A549 (cell line): ENCODE measurements around the gene HOXA5. TPM values are rescaled to one million over a fixed set of nuclear protein-coding genes. Genes with fewer than 3 reads are reported as not detected.

Source experiments
- ATAC-seq, 2 experiments: fragments of 200-7000 bp in 1 of 2; fragments of >200 bp in 1 of 2; cut with Nextera tagmentation in 1 of 2; cut with Tn5 transposase in 1 of 2; 3 replicates each; pipeline versions ENCODE4 v1.8.0 to v1.9.1; 2018 to 2020; ENCODE audit warnings: mild to moderate bottlenecking in 1 of 2, moderate library complexity in 1 of 2
- CTCF ChIA-PET: fragments of 300-600 bp; sonication (Branson Sonifier 250); formaldehyde crosslinking; extraction: SDS; loops from one replicate; lab custom pipeline; 2021; ENCODE audit warnings: antibody characterized with exemption, inconsistent platforms; lab: Yijun Ruan, JAX
- POLR2A ChIA-PET: fragments of 350-600 bp; formaldehyde crosslinking; extraction: SDS; loops from one replicate; lab custom pipeline; 2021; ENCODE audit warnings: antibody characterized with exemption, inconsistent platforms; lab: Yijun Ruan, JAX
- DNase-seq, 2 experiments: peaks; one replicate each; pipeline versions ENCODE4 v3.0.0 to v3.0.0-alpha.2; 2011 to 2016; ENCODE audit warnings: low read depth in 1 of 2, low spot score in 1 of 2
- FAIRE-seq: peaks from 2 replicates; lab custom pipeline; 2011; peaks lifted over from hg19 to GRCh38; lab: Jason Lieb, UNC
- H3K27ac ChIP-seq, 2 experiments: fragments of >200 bp; sonication (Bioruptor Twin); formaldehyde crosslinking; 3 replicates each; pipeline ENCODE4 v1.5.1; 2016 to 2017
- H3K4me1 ChIP-seq: fragments of >200 bp; sonication (Bioruptor Twin); formaldehyde crosslinking; 3 replicates; pipeline ENCODE4 v1.6.1; 2016
- H3K4me2 ChIP-seq: fragments of >200 bp; sonication (Bioruptor Twin); formaldehyde crosslinking; 3 replicates; pipeline ENCODE4 v1.6.1; 2016
- H3K4me3 ChIP-seq: fragments of >200 bp; sonication (Bioruptor Twin); formaldehyde crosslinking; 3 replicates; pipeline ENCODE4 v1.5.1; 2016
- H3K9me3 ChIP-seq: fragments of >200 bp; sonication (Bioruptor Twin); formaldehyde crosslinking; 3 replicates; pipeline ENCODE4 v1.6.1; 2016
- BHLHE40 ChIP-seq: IDR thresholded peaks from 2 replicates; pipeline ENCODE4 v1.6.1; 2012; ENCODE audit warnings: low read depth, low read length, inconsistent platforms
- CEBPB ChIP-seq, 2 experiments: fragments of >200 bp in 1 of 2; sonication (Bioruptor Twin) in 1 of 2; formaldehyde crosslinking in 1 of 2; IDR thresholded peaks; 2 replicates each; pipeline ENCODE4 v1.6.1; 2012 to 2016
- CHD2 ChIP-seq: fragments of 150-350 bp; IDR thresholded peaks from 2 replicates; pipeline ENCODE4 v1.6.1; 2014; ENCODE audit warnings: low read length; ENCODE audit not compliant: partially characterized antibody
- CHD4 ChIP-seq: fragments of 200-600 bp; sonication (generic); IDR thresholded peaks from 2 replicates; pipeline ENCODE4 v1.6.1; 2016; ENCODE audit warnings: antibody characterized with exemption, mild to moderate bottlenecking, borderline replicate concordance
- EP300 ChIP-seq, 2 experiments: fragments of >200 bp; sonication (Bioruptor Twin); formaldehyde crosslinking; IDR thresholded peaks; 2 replicates in 1 of 2; 3 replicates in 1 of 2; pipeline ENCODE4 v1.6.1; 2016 to 2017
- FOSL2 ChIP-seq, 2 experiments: fragments of 450-650 bp in 1 of 2; fragments of >200 bp in 1 of 2; sonication (Bioruptor Twin) in 1 of 2; formaldehyde crosslinking; IDR thresholded peaks; 2 replicates each; pipeline versions ENCODE4 v1.5.0 to v1.6.1; 2016 to 2020; ENCODE audit warnings: mild to moderate bottlenecking in 1 of 2, moderate library complexity in 1 of 2
- HEYL ChIP-seq: fragments of 250-450 bp; sonication (Bioruptor Pico); IDR thresholded peaks from 2 replicates; pipeline ENCODE4 v1.8.0; 2021; ENCODE audit warnings: mild to moderate bottlenecking, moderate library complexity
- HOXB5 ChIP-seq: fragments of 250-450 bp; sonication (Bioruptor Pico); IDR thresholded peaks from 2 replicates; pipeline ENCODE4 v1.5.0; 2020; ENCODE audit warnings: mild to moderate bottlenecking, moderate library complexity
- JUNB ChIP-seq: fragments of >200 bp; sonication (Bioruptor Twin); formaldehyde crosslinking; IDR thresholded peaks from 2 replicates; pipeline ENCODE4 v1.6.1; 2016
- KDM5A ChIP-seq: fragments of 200-600 bp; sonication (generic); IDR thresholded peaks from 2 replicates; pipeline ENCODE4 v1.6.1; 2016; ENCODE audit warnings: antibody characterized with exemption, mild to moderate bottlenecking
- MAFK ChIP-seq: fragments of 450-650 bp; IDR thresholded peaks from 2 replicates; pipeline ENCODE4 v1.6.1; 2014; ENCODE audit not compliant: partially characterized antibody
- MAZ ChIP-seq: fragments of 150-350 bp; IDR thresholded peaks from 2 replicates; pipeline ENCODE4 v1.6.1; 2014; ENCODE audit warnings: antibody characterized with exemption, low read depth, low read length, borderline replicate concordance
- NPAS2 ChIP-seq: fragments of 250-450 bp; sonication (Bioruptor Pico); IDR thresholded peaks from 2 replicates; pipeline ENCODE4 v1.8.0; 2022; ENCODE audit warnings: mild to moderate bottlenecking, moderate library complexity, borderline replicate concordance
- PHF8 ChIP-seq: fragments of 200-600 bp; sonication (generic); IDR thresholded peaks from 2 replicates; pipeline ENCODE4 v1.6.1; 2016; ENCODE audit warnings: low read depth, mild to moderate bottlenecking, antibody characterized with exemption, moderate library complexity, borderline replicate concordance
- POLR2AphosphoS2 ChIP-seq: conservative IDR thresholded peaks from 2 replicates; pipeline ENCODE4 v1.6.1; 2012; ENCODE audit warnings: low read length, improper control_type of control experiment, inconsistent platforms
- RARB ChIP-seq: fragments of 250-450 bp; sonication (Bioruptor Pico); IDR thresholded peaks from 2 replicates; pipeline ENCODE4 v1.8.0; 2021; ENCODE audit warnings: mild to moderate bottlenecking, moderate library complexity
- SMC3 ChIP-seq: fragments of >200 bp; sonication (Bioruptor Twin); formaldehyde crosslinking; IDR thresholded peaks from 3 replicates; pipeline ENCODE4 v1.6.1; 2018; ENCODE audit warnings: inconsistent platforms
- SREBF2 ChIP-seq: fragments of 450-650 bp; IDR thresholded peaks from 2 replicates; pipeline ENCODE4 v1.6.1; 2014; ENCODE audit warnings: mild to moderate bottlenecking, moderate library complexity
- TP53 ChIP-seq: fragments of 250-450 bp; sonication (Bioruptor Pico); IDR thresholded peaks from 2 replicates; pipeline ENCODE4 v1.5.0; 2021; ENCODE audit warnings: mild to moderate bottlenecking, moderate library complexity
- ZC3H11A ChIP-seq: fragments of 450-650 bp; IDR thresholded peaks from 2 replicates; pipeline ENCODE4 v1.6.1; 2014; ENCODE audit warnings: antibody characterized with exemption, mild to moderate bottlenecking
- WGBS: methylation state at CpG from one replicate; pipeline ENCODE4 v1.1.6; 2017; ENCODE audit errors: missing lambda C conversion rate; 5-methylcytosine and 5-hydroxymethylcytosine counted together
- polyA plus RNA-seq, 4 experiments: library from polyadenylated mRNA; depleted of rRNA in 3 of 4; stranded (reverse); fragments of >200 nt; fragmentation: RNase III in 1 of 4; extraction: RNeasy Plus Mini Kit Qiagen cat#74134 plus additional on column Dnase treatment in 1 of 4; gene quantifications; 2 replicates in 3 of 4; 3 replicates in 1 of 4; pipeline ENCODE4 v1.2.3, GENCODE V29; 2011 to 2017
- TF ChIP-seq, protein P1 (sequence below): IDR thresholded peaks from 2 replicates; pipeline ENCODE4 v1.6.1; 2012
- TF ChIP-seq, protein P2 (sequence below): fragments of 150-350 bp; IDR thresholded peaks from 2 replicates; pipeline ENCODE4 v1.6.1; 2014; ENCODE audit warnings: low read depth, mild to moderate bottlenecking, low read length
- TF ChIP-seq, protein P3 (sequence below): fragments of >200 bp; sonication (Bioruptor Twin); formaldehyde crosslinking; IDR thresholded peaks from 3 replicates; pipeline ENCODE4 v1.5.1; 2016
- TF ChIP-seq, protein P4 (sequence below): fragments of 450-650 bp; IDR thresholded peaks from 2 replicates; pipeline ENCODE4 v1.6.1; 2014; ENCODE audit warnings: antibody characterized with exemption
- TF ChIP-seq, protein P5 (sequence below): fragments of >200 bp; sonication (Bioruptor Twin); formaldehyde crosslinking; IDR thresholded peaks from 2 replicates; pipeline ENCODE4 v1.6.1; 2016

The HOXA5 gene
- polyA plus RNA-seq, 2 of the 4 experiments (the other 2 are of a cell fraction): 4.0 to 6.5 TPM

DNA sequence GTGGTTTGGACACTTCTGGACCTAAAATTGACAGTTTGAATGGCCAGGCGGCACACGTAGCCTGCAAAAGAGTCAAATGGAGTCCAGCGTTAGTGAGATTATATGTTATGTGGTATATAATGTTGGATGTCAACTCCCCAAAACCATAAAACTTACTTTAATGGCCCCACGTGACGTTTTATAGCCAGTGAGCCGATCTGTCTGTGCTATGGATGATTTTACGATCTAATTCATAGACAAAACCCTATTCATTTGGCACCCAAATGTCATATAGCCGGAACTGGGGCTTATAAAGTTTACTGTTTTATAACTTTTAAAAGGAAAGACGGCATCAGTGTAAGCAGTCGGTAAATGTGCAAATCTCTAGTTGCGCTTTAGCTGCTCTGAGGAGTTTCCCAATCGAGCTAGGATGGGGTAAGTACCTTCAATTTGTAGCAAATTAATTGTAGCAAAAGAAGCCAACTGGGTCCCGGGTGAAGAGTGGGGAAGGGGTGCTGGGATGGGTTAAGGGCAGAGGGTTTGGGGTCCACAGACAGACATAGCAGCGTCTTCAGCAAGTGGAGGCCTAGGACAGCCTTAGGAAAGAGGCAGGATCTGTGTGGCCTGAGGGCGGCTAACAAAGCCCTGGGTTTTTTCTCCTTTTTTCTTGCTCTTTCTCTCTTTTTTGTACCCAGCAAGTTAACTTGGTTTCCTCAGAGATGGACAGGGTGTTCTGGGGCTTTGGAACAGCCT lies 3.2 kb downstream of the HOXA5 start:
- TF ChIP-seq POLR2AphosphoS2 (no peak), FOSL2 (IDR thresholded peaks at IDR 0.05) (no peak), FOSL2 (CRISPR knock-in tag; IDR thresholded peaks at IDR 0.05) (no peak), HOXB5 (no peak), CEBPB (IDR thresholded peaks at IDR 0.05) (no peak), NPAS2 (CRISPR knock-in tag) (no peak), TP53 (no peak), MAZ (no peak)
- TF ChIP-seq, protein P1, sequence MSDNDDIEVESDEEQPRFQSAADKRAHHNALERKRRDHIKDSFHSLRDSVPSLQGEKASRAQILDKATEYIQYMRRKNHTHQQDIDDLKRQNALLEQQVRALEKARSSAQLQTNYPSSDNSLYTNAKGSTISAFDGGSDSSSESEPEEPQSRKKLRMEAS: no peak
- TF ChIP-seq, protein P2, sequence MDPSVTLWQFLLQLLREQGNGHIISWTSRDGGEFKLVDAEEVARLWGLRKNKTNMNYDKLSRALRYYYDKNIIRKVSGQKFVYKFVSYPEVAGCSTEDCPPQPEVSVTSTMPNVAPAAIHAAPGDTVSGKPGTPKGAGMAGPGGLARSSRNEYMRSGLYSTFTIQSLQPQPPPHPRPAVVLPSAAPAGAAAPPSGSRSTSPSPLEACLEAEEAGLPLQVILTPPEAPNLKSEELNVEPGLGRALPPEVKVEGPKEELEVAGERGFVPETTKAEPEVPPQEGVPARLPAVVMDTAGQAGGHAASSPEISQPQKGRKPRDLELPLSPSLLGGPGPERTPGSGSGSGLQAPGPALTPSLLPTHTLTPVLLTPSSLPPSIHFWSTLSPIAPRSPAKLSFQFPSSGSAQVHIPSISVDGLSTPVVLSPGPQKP: no peak
- TF ChIP-seq, protein P3, sequence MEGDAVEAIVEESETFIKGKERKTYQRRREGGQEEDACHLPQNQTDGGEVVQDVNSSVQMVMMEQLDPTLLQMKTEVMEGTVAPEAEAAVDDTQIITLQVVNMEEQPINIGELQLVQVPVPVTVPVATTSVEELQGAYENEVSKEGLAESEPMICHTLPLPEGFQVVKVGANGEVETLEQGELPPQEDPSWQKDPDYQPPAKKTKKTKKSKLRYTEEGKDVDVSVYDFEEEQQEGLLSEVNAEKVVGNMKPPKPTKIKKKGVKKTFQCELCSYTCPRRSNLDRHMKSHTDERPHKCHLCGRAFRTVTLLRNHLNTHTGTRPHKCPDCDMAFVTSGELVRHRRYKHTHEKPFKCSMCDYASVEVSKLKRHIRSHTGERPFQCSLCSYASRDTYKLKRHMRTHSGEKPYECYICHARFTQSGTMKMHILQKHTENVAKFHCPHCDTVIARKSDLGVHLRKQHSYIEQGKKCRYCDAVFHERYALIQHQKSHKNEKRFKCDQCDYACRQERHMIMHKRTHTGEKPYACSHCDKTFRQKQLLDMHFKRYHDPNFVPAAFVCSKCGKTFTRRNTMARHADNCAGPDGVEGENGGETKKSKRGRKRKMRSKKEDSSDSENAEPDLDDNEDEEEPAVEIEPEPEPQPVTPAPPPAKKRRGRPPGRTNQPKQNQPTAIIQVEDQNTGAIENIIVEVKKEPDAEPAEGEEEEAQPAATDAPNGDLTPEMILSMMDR: no peak
- DNase-seq: no peak
- no peak for ATAC-seq
- H3K27ac ChIP-seq: no peak overlapping the region
- no peak overlapping the region for H3K4me3 ChIP-seq
- POLR2A ChIA-PET: interaction anchor here (2.3 kb wide), 1 partner anchor 276 kb away, joined by 9 read pairs; the partner anchor contains the start of gene SKAP2
- H3K4me2 ChIP-seq: no peak overlapping the region
- H3K4me1 ChIP-seq: peaks cover 31% of the 10 kb centered on the region
- no peak for FAIRE-seq
- CTCF ChIA-PET: interaction anchor here (0.7 to 11.1 kb wide), 8 partner anchors 10 to 458 kb away, joined by 3 to 160 read pairs (median 25); partner anchors contain the start of genes HOXA3, HOXA4 and HOXA9
- WGBS: 92% methylated on average over 15 of the region's 15 CpGs
- no peaks in the 10 kb centered on the region for H3K9me3 ChIP-seq

DNA sequence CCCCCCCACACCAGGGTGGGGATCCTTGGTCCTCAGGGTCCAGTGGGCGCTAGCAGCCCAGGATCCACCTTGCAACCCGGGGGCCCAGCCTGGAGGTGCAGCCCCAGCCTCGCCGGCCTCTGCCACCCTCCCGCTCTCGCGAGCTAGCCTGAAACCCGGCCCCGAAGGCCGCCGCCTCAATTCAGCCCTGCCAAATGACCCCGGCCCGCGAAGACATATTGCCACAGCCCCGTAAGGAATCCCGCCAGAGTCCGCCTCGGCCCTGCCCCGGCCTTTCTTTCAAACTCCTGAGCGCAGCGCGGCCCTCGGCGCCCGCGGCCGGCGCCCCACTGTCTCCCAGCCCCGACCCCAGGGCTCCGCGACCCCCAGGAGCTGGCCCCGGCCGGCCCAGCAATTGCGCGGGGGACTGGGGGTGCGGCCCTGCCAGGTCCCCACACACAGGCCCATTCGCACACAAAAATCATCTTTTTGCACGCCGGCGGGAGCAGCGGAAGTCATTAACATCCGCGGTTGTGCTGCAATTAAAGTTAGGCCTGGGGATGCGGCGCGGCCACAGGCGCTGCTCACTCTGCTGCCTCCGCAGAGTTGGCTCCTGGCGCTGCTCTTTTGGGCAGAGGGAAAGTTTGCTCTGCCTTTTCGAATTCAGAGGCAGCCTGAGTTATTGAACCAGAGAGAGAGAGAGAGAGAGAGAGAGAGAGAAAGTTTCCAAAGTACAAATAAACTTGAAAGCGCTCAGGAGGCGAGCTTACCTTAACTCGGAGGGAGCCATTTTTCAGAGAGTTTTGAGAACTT lies 4.0 kb downstream of the HOXA5 start:
- peaks cover 39% of the 10 kb centered on the region for H3K4me1 ChIP-seq
- H3K4me3 ChIP-seq: no peak overlapping the region
- TF ChIP-seq CHD4 (no peak), PHF8 (no peak), FOSL2 (IDR thresholded peaks at IDR 0.05) (no peak), FOSL2 (CRISPR knock-in tag; IDR thresholded peaks at IDR 0.05) (no peak), RARB (CRISPR knock-in tag) (no peak), SREBF2 (no peak), HEYL (CRISPR knock-in tag) (no peak), ZC3H11A (no peak), EP300 (IDR thresholded peaks at IDR 0.05) (no peak), JUNB (no peak), TP53 (no peak), SMC3 (no peak), CHD2 (no peak), BHLHE40 (no peak), KDM5A (no peak), CEBPB (IDR thresholded peaks at IDR 0.05) (no peak), MAFK (no peak)
- TF ChIP-seq, protein P4, sequence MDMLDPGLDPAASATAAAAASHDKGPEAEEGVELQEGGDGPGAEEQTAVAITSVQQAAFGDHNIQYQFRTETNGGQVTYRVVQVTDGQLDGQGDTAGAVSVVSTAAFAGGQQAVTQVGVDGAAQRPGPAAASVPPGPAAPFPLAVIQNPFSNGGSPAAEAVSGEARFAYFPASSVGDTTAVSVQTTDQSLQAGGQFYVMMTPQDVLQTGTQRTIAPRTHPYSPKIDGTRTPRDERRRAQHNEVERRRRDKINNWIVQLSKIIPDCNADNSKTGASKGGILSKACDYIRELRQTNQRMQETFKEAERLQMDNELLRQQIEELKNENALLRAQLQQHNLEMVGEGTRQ: no peak
- TF ChIP-seq, protein P5, sequence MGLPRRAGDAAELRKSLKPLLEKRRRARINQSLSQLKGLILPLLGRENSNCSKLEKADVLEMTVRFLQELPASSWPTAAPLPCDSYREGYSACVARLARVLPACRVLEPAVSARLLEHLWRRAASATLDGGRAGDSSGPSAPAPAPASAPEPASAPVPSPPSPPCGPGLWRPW: no peak
- TF ChIP-seq, protein P1: no peak
- DNase-seq: no peak
- FAIRE-seq: no peak
- no peak for ATAC-seq
- 97% methylated on average over 43 of the region's 53 CpGs for WGBS
- H3K27ac ChIP-seq: no peak overlapping the region
- no peak overlapping the region for H3K4me2 ChIP-seq
- no peaks in the 10 kb centered on the region for H3K9me3 ChIP-seq
- ChIA-PET CTCF (interaction anchor here (1.3 to 5.1 kb wide), 3 partner anchors 9 to 31 kb away, joined by 3 to 36 read pairs (median 6); partner anchors contain the start of genes HOXA3 and HOXA4), POLR2A (no interaction called here)
